HL-60 (cell line): ENCODE measurements around the gene KCNJ6.

ENCODE experiments used
- DNase-seq, 2 experiments: peaks; one replicate each; pipeline ENCODE4 v3.0.0-alpha.2; 2010 to 2020; ENCODE audit warnings: low read depth in 1 of 2, low spot score in 1 of 2
- H3K27ac ChIP-seq: fragments of 250-450 bp; sonication (Bioruptor Pico); replicated peaks from 2 replicates; pipeline ENCODE4 v1.5.1; 2020; ENCODE audit warnings: mild to moderate bottlenecking, moderate library complexity
- H3K27me3 ChIP-seq: fragments of 250-450 bp; sonication (Bioruptor Pico); 2 replicates; pipeline ENCODE4 v1.5.1; 2021; ENCODE audit warnings: mild to moderate bottlenecking, moderate library complexity; ENCODE audit not compliant: insufficient read depth, poor library complexity, severe bottlenecking
- H3K4me3 ChIP-seq: replicated peaks from 2 replicates; pipeline ENCODE4 v1.5.1; 2011; ENCODE audit warnings: mild to moderate bottlenecking, control low read depth, low read length; ENCODE audit not compliant: insufficient read depth
- CTCF ChIP-seq: IDR thresholded peaks from one replicate; pipeline ENCODE4 v1.5.1; 2011; ENCODE audit warnings: low read length, control low read depth, inconsistent platforms; ENCODE audit not compliant: insufficient read depth
- GABPA ChIP-seq: IDR thresholded peaks from 2 replicates; pipeline ENCODE4 v1.6.1; 2012; ENCODE audit warnings: low read depth
- POLR2AphosphoS5 ChIP-seq: IDR thresholded peaks from 2 replicates; pipeline ENCODE4 v1.6.1; 2012; ENCODE audit warnings: low read depth
- REST ChIP-seq: IDR thresholded peaks from 2 replicates; pipeline ENCODE4 v1.6.1; 2012; ENCODE audit warnings: low read depth; ENCODE audit not compliant: insufficient replicate concordance
- SPI1 ChIP-seq: IDR thresholded peaks from 2 replicates; pipeline ENCODE4 v1.6.1; 2012; ENCODE audit warnings: low read depth, mild to moderate bottlenecking, borderline replicate concordance

The KCNJ6 gene

DNA sequence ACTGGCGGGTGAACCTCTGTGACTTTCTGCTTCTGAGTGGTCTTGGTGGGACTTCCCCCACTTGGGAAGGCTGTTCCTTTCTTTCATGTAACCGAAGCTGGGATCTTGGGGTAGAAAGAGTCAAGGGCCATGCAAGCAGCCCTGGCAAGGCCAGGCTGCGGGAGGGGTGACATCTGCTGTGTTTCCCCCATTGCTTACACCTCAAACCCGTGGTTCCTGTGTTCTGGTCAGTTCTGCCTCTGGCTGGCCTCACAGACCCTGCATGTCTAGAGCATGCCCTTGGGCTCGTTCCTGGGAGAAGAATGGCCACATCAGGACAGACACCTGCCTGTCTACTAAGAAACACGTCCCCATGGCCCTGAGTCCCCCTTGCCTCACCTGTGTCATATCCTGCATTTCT, 341.9 kb downstream of the KCNJ6 start:
- Histone ChIP-seq H3K4me3 (no peak overlapping the region), H3K27me3 (no peaks in the 10 kb centered on the region), H3K27ac (no peak overlapping the region)
- no peak for DNase-seq
- no peak for TF ChIP-seq GABPA
- TF ChIP-seq REST = no peak
- TF ChIP-seq SPI1 = no peak

DNA sequence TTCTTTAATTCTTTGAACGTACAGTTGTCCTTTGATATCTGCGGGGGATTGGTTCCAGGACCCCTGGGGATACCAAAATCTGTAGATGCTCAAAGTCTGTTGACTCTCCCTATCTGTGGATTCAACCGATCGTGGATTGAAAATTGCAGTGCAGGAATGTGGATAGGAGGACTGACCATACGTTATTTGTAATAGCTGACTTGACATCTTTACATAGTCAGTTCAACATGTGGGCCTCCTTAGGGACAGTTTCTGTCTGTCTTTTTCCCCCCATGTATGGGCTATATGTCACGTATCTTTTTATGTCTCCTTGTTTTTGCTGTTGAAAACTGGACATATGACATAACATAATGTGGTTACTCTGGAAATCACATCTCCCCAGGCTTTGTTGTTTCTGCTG, 344.8 kb downstream of the KCNJ6 start:
- Histone ChIP-seq H3K27me3 (no peaks in the 10 kb centered on the region), H3K27ac (no peak overlapping the region), H3K4me3 (no peak overlapping the region)
- TF ChIP-seq REST (no peak), SPI1 (no peak), CTCF (no peak), POLR2AphosphoS5 (no peak), GABPA (no peak)
- no peak for DNase-seq

DNA sequence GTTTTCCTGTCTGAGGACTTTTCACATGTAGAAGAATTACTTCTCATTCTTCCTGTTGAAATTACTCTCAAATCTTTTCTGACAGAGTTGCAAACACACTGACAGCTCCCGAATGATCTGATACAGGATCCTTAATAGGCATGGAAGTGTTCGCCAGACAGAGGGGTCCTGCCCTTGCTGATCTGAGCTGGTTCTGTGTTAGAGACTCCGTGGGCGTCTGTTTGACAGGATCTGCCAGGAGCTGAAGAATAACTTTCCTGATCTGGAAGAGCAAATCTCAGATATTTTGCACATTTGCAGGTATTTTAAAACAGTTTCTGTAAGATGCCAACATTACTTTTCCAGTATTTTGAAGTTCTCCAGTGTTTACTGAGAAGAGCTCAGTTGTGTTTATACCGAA, 347.3 kb downstream of the KCNJ6 start:
- no peak for DNase-seq
- Histone ChIP-seq H3K4me3 (no peak overlapping the region), H3K27ac (no peak overlapping the region), H3K27me3 (no peaks in the 10 kb centered on the region)
- TF ChIP-seq GABPA = no peak
- no peak for TF ChIP-seq SPI1

DNA sequence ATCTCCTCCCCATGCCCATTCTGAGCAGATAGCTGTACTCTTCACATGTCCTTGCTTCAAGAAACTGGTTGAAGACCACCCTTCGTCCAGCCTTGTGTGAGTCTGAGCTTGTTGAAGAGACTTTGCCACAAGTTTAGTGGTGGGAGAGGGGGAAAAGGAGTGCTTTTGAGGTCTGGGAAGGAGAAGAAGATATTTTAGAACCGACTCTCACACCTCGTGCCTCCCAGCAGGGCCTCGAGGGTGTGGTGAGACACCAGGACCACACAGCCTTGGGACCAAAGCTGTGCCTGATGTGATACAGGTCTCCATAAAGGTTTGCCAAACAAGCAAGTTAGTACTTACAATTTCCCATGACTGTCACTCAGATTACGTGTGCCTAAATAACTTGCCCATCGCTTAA, 347.8 kb downstream of the KCNJ6 start:
- no peaks in the 10 kb centered on the region for H3K27me3 ChIP-seq
- TF ChIP-seq POLR2AphosphoS5 (no peak), SPI1 (no peak), CTCF (no peak), GABPA (no peak), REST (no peak)
- no peak for DNase-seq
- H3K4me3 ChIP-seq = no peak overlapping the region
- H3K27ac ChIP-seq = no peak overlapping the region
